K562 (cell line): ENCODE data around the gene SLC40A1. TPM values are rescaled to one million over a fixed set of nuclear protein-coding genes. Genes with fewer than 3 reads are reported as not detected.

Experiments
- PHB ChIP-seq: fragments of 250-450 bp; sonication (Bioruptor Pico); IDR thresholded peaks from 2 replicates; pipeline ENCODE4 v1.5.0; 2021
- POLR2H ChIP-seq: IDR thresholded peaks from 2 replicates; pipeline ENCODE4 v1.6.1; 2016; ENCODE audit warnings: missing genetic modification characterization, low read depth, mild to moderate bottlenecking, control low read depth, missing compliant biosample characterization, moderate library complexity
- SLC30A9 ChIP-seq: fragments of 250-450 bp; sonication (Bioruptor Pico); IDR thresholded peaks from 2 replicates; pipeline ENCODE4 v1.8.0; 2022; ENCODE audit warnings: mild to moderate bottlenecking, moderate library complexity
- SNRNP70 ChIP-seq: fragments of 200-400 bp; formaldehyde crosslinking; optimal IDR thresholded peaks from 2 replicates; pipeline ENCODE3; 2017; ENCODE audit warnings: low read depth, low read length
- SRF ChIP-seq, 2 experiments: fragments of 250-450, 450-650 bp in 1 of 2; sonication (Bioruptor Pico) in 1 of 2; sonication (generic) in 1 of 2; formaldehyde crosslinking; IDR thresholded peaks; 2 replicates each; pipeline versions ENCODE4 v1.5.0 to v1.5.1; 2020 to 2022; ENCODE audit warnings: mild to moderate bottlenecking in 1 of 2, missing genetic modification reagents in 1 of 2
- TBP ChIP-seq: optimal IDR thresholded peaks from 2 replicates; pipeline ENCODE3; 2011; ENCODE audit warnings: low read depth, low read length, improper control_type of control experiment
- ZBTB17 ChIP-seq: fragments of 450-650 bp; formaldehyde crosslinking; IDR thresholded peaks from 2 replicates; pipeline ENCODE4 v1.4.0; 2020; ENCODE audit warnings: mild to moderate bottlenecking
- ZBTB7A ChIP-seq: IDR thresholded peaks from 2 replicates; pipeline ENCODE4 v1.6.1; 2011; ENCODE audit warnings: low read depth, mild to moderate bottlenecking, low read length, moderate library complexity, borderline replicate concordance; ENCODE audit not compliant: control insufficient read depth
- ZKSCAN8 ChIP-seq: fragments of 200-800 bp; sonication (Bioruptor generic); IDR thresholded peaks from 2 replicates; pipeline ENCODE4 v1.6.1; 2016; ENCODE audit warnings: missing genetic modification characterization, missing compliant biosample characterization
- ZNF23 ChIP-seq: fragments of 250-450 bp; sonication (Bioruptor Pico); IDR thresholded peaks from 2 replicates; pipeline ENCODE4 v1.4.0; 2020; ENCODE audit warnings: mild to moderate bottlenecking
- polyA plus RNA-seq, 8 experiments: library from polyadenylated mRNA; depleted of rRNA in 4 of 8; stranded (reverse) in 5 of 8; unstranded in 3 of 8; fragments of >200 nt; fragmentation: Nextera tagmentation in 2 of 8; fragmentation: Illumina TruSeq in 1 of 8; extraction: Ambion mirVana in 2 of 8; extraction: Trizol in 1 of 8; gene quantifications; 2 replicates each; pipeline versions ENCODE4 v1.2.1 to v1.2.3, GENCODE V29; 2011 to 2014; ENCODE audit warnings: inconsistent platforms in 1 of 8, missing spikeins in 1 of 8
- total RNA-seq, 7 experiments: library from RNA; depleted of rRNA in 6 of 7; stranded (reverse); fragments of >200 nt in 6 of 7; fragmentation: Illumina TruSeq in 2 of 7; extraction: Trizol in 2 of 7; gene quantifications; 2 replicates each; pipeline versions ENCODE4 v1.2.1 to v1.2.3, GENCODE V29; 2011 to 2021; ENCODE audit warnings: low replicate concordance in 1 of 7
- TF ChIP-seq, protein P1 (sequence below), 2 experiments: fragments of 150-350 bp in 1 of 2; IDR thresholded peaks; 2 replicates each; pipeline ENCODE4 v1.6.1; 2012 to 2016; ENCODE audit warnings: low read depth in 2 of 2, low read length in 2 of 2, mild to moderate bottlenecking in 1 of 2, moderate library complexity in 1 of 2
- TF ChIP-seq, protein P2 (sequence below): sonication (generic); IDR thresholded peaks from 2 replicates; pipeline ENCODE4 v1.6.1; 2016

SLC40A1 gene
- total and polyA plus RNA-seq, 9 of the 15 experiments (the other 6 are each of a cell fraction or from before 2014, with no cell fraction given), result 42.2 to 95.9 (median 54.9) TPM

DNA sequence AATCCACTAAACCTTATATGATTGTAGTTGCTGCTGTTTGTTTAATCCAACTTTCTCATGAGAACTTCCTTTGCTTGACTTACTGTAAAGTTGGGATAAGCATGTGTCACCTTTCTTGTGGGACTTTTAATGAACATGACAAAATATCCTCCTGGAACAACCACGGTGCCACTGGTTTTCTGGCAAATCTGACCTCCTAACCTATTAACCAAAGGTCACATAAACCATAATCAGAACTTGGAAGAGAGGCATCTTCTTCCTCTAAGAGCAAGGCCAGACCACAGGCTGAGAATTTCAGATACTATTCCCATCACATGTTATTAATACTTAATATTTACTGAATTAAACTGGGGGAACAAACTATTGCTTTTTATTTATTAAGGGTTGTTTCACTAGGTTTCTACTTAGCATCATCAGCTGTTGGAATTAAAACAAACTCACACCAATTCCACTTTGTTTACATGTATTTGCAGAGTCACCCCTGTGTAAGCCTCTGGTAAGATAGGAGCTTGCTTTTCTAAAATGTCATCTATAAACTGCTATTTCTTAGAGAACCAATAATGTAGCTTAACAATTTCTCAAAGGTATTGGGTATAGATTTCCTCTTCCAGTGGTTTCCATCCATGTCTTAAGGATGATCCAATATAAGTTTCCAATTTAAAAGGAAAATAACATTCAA is 2.2 kb downstream of the SLC40A1 start (continued):
- TF ChIP-seq ZNF23 (CRISPR knock-in tag) (no peak), POLR2H (tag) (no peak), SRF (CRISPR knock-in tag; IDR thresholded peaks at IDR 0.05) (no peak), SNRNP70 (no peak), SLC30A9 (CRISPR knock-in tag) (no peak), ZKSCAN8 (CRISPR knock-in tag) (no peak), PHB (no peak), ZBTB7A (no peak), TBP (no peak), ZBTB17 (CRISPR knock-in tag) (no peak)
- TF ChIP-seq, protein P1, sequence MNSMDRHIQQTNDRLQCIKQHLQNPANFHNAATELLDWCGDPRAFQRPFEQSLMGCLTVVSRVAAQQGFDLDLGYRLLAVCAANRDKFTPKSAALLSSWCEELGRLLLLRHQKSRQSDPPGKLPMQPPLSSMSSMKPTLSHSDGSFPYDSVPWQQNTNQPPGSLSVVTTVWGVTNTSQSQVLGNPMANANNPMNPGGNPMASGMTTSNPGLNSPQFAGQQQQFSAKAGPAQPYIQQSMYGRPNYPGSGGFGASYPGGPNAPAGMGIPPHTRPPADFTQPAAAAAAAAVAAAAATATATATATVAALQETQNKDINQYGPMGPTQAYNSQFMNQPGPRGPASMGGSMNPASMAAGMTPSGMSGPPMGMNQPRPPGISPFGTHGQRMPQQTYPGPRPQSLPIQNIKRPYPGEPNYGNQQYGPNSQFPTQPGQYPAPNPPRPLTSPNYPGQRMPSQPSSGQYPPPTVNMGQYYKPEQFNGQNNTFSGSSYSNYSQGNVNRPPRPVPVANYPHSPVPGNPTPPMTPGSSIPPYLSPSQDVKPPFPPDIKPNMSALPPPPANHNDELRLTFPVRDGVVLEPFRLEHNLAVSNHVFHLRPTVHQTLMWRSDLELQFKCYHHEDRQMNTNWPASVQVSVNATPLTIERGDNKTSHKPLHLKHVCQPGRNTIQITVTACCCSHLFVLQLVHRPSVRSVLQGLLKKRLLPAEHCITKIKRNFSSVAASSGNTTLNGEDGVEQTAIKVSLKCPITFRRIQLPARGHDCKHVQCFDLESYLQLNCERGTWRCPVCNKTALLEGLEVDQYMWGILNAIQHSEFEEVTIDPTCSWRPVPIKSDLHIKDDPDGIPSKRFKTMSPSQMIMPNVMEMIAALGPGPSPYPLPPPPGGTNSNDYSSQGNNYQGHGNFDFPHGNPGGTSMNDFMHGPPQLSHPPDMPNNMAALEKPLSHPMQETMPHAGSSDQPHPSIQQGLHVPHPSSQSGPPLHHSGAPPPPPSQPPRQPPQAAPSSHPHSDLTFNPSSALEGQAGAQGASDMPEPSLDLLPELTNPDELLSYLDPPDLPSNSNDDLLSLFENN (IDR thresholded peaks at IDR 0.05; ENCODE audit: low read depth in 2 of 2, low read length in 2 of 2), result no peak
- TF ChIP-seq, protein P2, sequence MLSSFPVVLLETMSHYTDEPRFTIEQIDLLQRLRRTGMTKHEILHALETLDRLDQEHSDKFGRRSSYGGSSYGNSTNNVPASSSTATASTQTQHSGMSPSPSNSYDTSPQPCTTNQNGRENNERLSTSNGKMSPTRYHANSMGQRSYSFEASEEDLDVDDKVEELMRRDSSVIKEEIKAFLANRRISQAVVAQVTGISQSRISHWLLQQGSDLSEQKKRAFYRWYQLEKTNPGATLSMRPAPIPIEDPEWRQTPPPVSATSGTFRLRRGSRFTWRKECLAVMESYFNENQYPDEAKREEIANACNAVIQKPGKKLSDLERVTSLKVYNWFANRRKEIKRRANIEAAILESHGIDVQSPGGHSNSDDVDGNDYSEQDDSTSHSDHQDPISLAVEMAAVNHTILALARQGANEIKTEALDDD, result no peak
